HCT116 (cell line): Measurements from ENCODE around the gene SALL4. TPM values are rescaled to one million over a fixed set of nuclear protein-coding genes. Genes with fewer than 3 reads are reported as not detected.

Experiments used
- CEBPB ChIP-seq: IDR thresholded peaks from 2 replicates; pipeline ENCODE4 v1.6.1; 2012; ENCODE audit warnings: low read depth
- EGR1 ChIP-seq: IDR thresholded peaks from 2 replicates; pipeline ENCODE4 v1.6.1; 2012; ENCODE audit warnings: low read depth
- ELF1 ChIP-seq: IDR thresholded peaks from 2 replicates; pipeline ENCODE4 v1.6.1; 2012; ENCODE audit warnings: low read depth, borderline replicate concordance
- EZH2phosphoT487 ChIP-seq: fragments of 200-600 bp; IDR thresholded peaks from 2 replicates; pipeline ENCODE4 v1.6.1; 2018; ENCODE audit warnings: antibody characterized with exemption, borderline replicate concordance
- JUND ChIP-seq: IDR thresholded peaks from 2 replicates; pipeline ENCODE4 v1.6.1; 2012
- SRF ChIP-seq: IDR thresholded peaks from 2 replicates; pipeline ENCODE4 v1.6.1; 2012; ENCODE audit warnings: low read depth
- TCF7L2 ChIP-seq: IDR thresholded peaks from 2 replicates; pipeline ENCODE4 v1.7.0; 2011; ENCODE audit warnings: borderline replicate concordance, inconsistent platforms; ENCODE audit not compliant: insufficient read depth, insufficient read length; ENCODE audit errors: extremely low read depth
- ZNF274 ChIP-seq: fragments of 200-500 bp; sonication (Bioruptor generic); IDR thresholded peaks from 2 replicates; pipeline ENCODE4 v1.6.1; 2014; ENCODE audit warnings: mild to moderate bottlenecking, low read depth, low read length, inconsistent platforms
- total RNA-seq: library from RNA; stranded (reverse); gene quantifications from one replicate; pipeline ENCODE4 v1.2.1, GENCODE V29; 2021; ENCODE audit not compliant: unreplicated experiment
- TF ChIP-seq, protein P1 (sequence below): IDR thresholded peaks from 2 replicates; pipeline ENCODE4 v1.6.1; 2012
- TF ChIP-seq, protein P2 (sequence below): IDR thresholded peaks from 2 replicates; pipeline ENCODE4 v1.6.1; 2011; ENCODE audit warnings: mild to moderate bottlenecking, low read length, moderate library complexity; ENCODE audit not compliant: insufficient replicate concordance; ENCODE audit errors: extremely low read depth

SALL4 gene
- total RNA-seq, 1 experiment from 2014 or later: 1.9 TPM

DNA sequence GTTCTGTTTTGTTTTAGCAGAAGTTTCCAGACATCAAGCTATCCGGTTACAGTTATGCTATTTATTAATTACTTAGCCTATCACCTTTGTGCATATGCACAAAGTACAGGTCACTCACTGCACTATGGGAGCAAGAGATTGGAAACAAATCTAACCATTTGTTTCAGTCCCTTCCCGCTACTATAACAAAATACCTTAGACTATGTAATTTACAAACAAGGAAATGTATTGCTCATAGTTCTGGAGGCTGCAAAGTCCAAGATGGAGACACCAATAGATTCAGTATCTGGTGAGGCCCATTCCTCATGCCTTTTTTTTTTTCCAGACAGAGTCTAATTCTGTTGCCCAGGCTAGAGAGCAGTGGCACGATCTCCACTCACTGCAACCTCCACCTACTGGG, 69.3 kb downstream of the SALL4 start (continued):
- TF ChIP-seq, protein P1, sequence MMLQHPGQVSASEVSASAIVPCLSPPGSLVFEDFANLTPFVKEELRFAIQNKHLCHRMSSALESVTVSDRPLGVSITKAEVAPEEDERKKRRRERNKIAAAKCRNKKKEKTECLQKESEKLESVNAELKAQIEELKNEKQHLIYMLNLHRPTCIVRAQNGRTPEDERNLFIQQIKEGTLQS: no peak
- TF ChIP-seq TCF7L2 (no peak), ZNF274 (no peak), EZH2phosphoT487 (no peak), CEBPB (no peak), SRF (no peak), EGR1 (no peak), ELF1 (no peak), JUND (no peak)
- TF ChIP-seq, protein P2, sequence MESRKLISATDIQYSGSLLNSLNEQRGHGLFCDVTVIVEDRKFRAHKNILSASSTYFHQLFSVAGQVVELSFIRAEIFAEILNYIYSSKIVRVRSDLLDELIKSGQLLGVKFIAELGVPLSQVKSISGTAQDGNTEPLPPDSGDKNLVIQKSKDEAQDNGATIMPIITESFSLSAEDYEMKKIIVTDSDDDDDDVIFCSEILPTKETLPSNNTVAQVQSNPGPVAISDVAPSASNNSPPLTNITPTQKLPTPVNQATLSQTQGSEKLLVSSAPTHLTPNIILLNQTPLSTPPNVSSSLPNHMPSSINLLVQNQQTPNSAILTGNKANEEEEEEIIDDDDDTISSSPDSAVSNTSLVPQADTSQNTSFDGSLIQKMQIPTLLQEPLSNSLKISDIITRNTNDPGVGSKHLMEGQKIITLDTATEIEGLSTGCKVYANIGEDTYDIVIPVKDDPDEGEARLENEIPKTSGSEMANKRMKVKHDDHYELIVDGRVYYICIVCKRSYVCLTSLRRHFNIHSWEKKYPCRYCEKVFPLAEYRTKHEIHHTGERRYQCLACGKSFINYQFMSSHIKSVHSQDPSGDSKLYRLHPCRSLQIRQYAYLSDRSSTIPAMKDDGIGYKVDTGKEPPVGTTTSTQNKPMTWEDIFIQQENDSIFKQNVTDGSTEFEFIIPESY: no peak

Other genes starting within 250 kb of the SALL4 start
- gene ATP9A, start 34.1 kb downstream of the SALL4 start, total RNA-seq: 16.8 TPM